HepG2 (cell line): ENCODE results near the gene HMCN1.

Source experiments
- ATF7 ChIP-seq, 2 experiments: fragments of 450-650 bp in 1 of 2; sonication (generic) in 1 of 2; formaldehyde crosslinking in 1 of 2; IDR thresholded peaks; 2 replicates each; pipeline versions ENCODE4 v1.4.0 to v1.6.1; 2016 to 2020; ENCODE audit warnings: antibody characterized with exemption in 1 of 2, mild to moderate bottlenecking in 1 of 2, missing genetic modification reagents in 1 of 2
- CTCF ChIP-seq: sonication (generic); formaldehyde crosslinking; IDR thresholded peaks from 2 replicates; pipeline ENCODE4 v1.5.0; 2020; ENCODE audit warnings: mild to moderate bottlenecking, missing genetic modification reagents, moderate library complexity
- HNRNPH1 ChIP-seq: fragments of 200-400 bp; formaldehyde crosslinking; optimal IDR thresholded peaks from 2 replicates; pipeline ENCODE3; 2017; ENCODE audit warnings: mild to moderate bottlenecking, low read depth, low read length
- JUN ChIP-seq: sonication (generic); formaldehyde crosslinking; IDR thresholded peaks from 2 replicates; pipeline ENCODE4 v1.4.0; 2020; ENCODE audit warnings: mild to moderate bottlenecking, missing genetic modification reagents
- KDM5B ChIP-seq: sonication (generic); formaldehyde crosslinking; IDR thresholded peaks from 2 replicates; pipeline ENCODE4 v1.4.0; 2020; ENCODE audit warnings: missing genetic modification reagents, mild to moderate bottlenecking, borderline replicate concordance
- PAXIP1 ChIP-seq: sonication (generic); formaldehyde crosslinking; conservative IDR thresholded peaks from 2 replicates; pipeline ENCODE4 v1.4.0; 2020; ENCODE audit warnings: mild to moderate bottlenecking, missing genetic modification reagents, moderate library complexity
- SATB2 ChIP-seq: sonication (generic); formaldehyde crosslinking; IDR thresholded peaks from 2 replicates; pipeline ENCODE4 v1.5.0; 2020; ENCODE audit warnings: missing genetic modification reagents
- SMC3 ChIP-seq: IDR thresholded peaks from 2 replicates; pipeline ENCODE4 v1.6.1; 2011; ENCODE audit warnings: low read length, improper control_type of control experiment
- YY1 ChIP-seq: IDR thresholded peaks from 2 replicates; pipeline ENCODE4 v1.6.1; 2011; ENCODE audit warnings: low read length, low read depth, moderate library complexity, mild to moderate bottlenecking; ENCODE audit not compliant: insufficient read depth, insufficient replicate concordance
- ZKSCAN1 ChIP-seq: fragments of 150-350 bp; IDR thresholded peaks from 2 replicates; pipeline ENCODE4 v1.6.1; 2014; ENCODE audit warnings: low read length
- ZNF17 ChIP-seq: sonication (generic); formaldehyde crosslinking; IDR thresholded peaks from 2 replicates; pipeline ENCODE4 v1.5.0; 2020; ENCODE audit warnings: mild to moderate bottlenecking, missing genetic modification reagents
- ZNF580 ChIP-seq: IDR thresholded peaks from 2 replicates; pipeline ENCODE4 v1.6.1; 2016; ENCODE audit warnings: low read depth, borderline replicate concordance

- TF ChIP-seq KDM5B (CRISPR knock-in tag) (no peak), JUN (no peak), PAXIP1 (CRISPR knock-in tag) (no peak), ZNF17 (no peak), YY1 (no peak), SMC3 (no peak), CTCF (CRISPR knock-in tag) (no peak), ATF7 (IDR thresholded peaks at IDR 0.05) (no peak), ATF7 (CRISPR knock-in tag; IDR thresholded peaks at IDR 0.05) (no peak), SATB2 (CRISPR knock-in tag) (no peak), ZKSCAN1 (no peak), ZNF580 (CRISPR knock-in tag) (no peak), HNRNPH1 (no peak)
Measured at GRCh38 chr1:185880779-185881333, 146.7 kb downstream of the HMCN1 start.
